Stimulated activated CD8-positive, alpha-beta memory T cell treated with anti-CD3 and anti-CD28 coated beads, Interleukin-15, amount 100 ng/mL, for 1 hour (primary cell): ENCODE results near the gene CUEDC2.
A peak's percentile ranks its signal among the peaks of the same experiment; 100 is the strongest.

Experiments
- DNase-seq: peaks from one replicate; pipeline ENCODE4 v3.0.0-alpha.2; 2020; ENCODE audit warnings: low read depth

The CUEDC2 gene

GRCh38 chr10:102396730-102397151 is 35.6 kb downstream of the CUEDC2 start:
- DNase-seq, result no peak

GRCh38 chr10:102396317-102396650 is 36.1 kb downstream of the CUEDC2 start:
- no peak for DNase-seq

- DNase-seq, result peak; percentile 85
Measured at GRCh38 chr10:102395400-102396316, 36.7 kb downstream of the CUEDC2 start, which contains the start of gene NFKB2. Gene NFKB2 (plus strand): TSS chr10:102395705. CDS start chr10:102395960, 255 bp downstream.

- no peak for DNase-seq
Measured at GRCh38 chr10:102394801-102395399, 37.5 kb downstream of the CUEDC2 start.

GRCh38 chr10:102394079-102394800 is 38.1 kb downstream of the CUEDC2 start:
- peak; percentile 100 for DNase-seq

GRCh38 chr10:102393411-102394078 is 38.8 kb downstream of the CUEDC2 start:
- DNase-seq, result no peak

GRCh38 chr10:102392306-102392705 is 40.1 kb downstream of the CUEDC2 start:
- no peak for DNase-seq

GRCh38 chr10:102389894-102390293 is 42.5 kb downstream of the CUEDC2 start:
- DNase-seq, result no peak

- no peak for DNase-seq
Measured at GRCh38 chr10:102384606-102385429, 47.6 kb downstream of the CUEDC2 start.

GRCh38 chr10:102384053-102384452 is 48.3 kb downstream of the CUEDC2 start:
- DNase-seq, result no peak

- no peak for DNase-seq
Measured at GRCh38 chr10:102382871-102383270, 49.5 kb downstream of the CUEDC2 start.

GRCh38 chr10:102381983-102382382 is 50.4 kb downstream of the CUEDC2 start:
- no peak for DNase-seq

GRCh38 chr10:102379383-102379782 is 53.0 kb downstream of the CUEDC2 start:
- no peak for DNase-seq

- no peak for DNase-seq
Measured at GRCh38 chr10:102376901-102377300, 55.5 kb downstream of the CUEDC2 start.

- no peak for DNase-seq
Measured at GRCh38 chr10:102375867-102376266, 56.5 kb downstream of the CUEDC2 start.

GRCh38 chr10:102375250-102375649 is 57.1 kb downstream of the CUEDC2 start:
- no peak for DNase-seq
